Ecto neural progenitor cell (in vitro differentiated cells): ENCODE measurements around the gene ADPRM.

ENCODE experiments used
- DNase-seq: peaks from one replicate; pipeline ENCODE4 v3.0.0-alpha.2; 2018; ENCODE audit warnings: low spot score

The ADPRM gene

GRCh38 chr17:10741416-10742135 lies 44.2 kb downstream of the ADPRM start:
- no peak for DNase-seq

DNA sequence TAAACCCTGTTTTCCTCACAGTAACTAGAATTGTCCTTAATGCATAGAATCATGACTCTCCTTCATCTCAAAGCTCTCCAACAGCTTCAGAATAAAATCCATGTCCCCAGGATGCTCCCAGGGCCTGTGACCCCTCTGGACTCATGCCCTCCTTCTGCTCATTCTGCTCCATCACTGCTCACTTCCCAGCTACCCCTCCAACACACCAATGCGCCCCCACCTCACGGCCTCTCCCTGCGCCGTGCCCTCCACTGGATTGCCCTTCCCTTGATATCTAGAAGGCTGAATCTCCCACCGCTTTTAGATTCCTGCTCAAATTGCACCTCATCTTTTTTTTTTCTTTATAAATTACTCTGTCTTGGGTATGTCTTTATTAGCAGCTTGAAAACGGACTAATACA lies 45.0 kb downstream of the ADPRM start:
- DNase-seq, result no peak

DNA sequence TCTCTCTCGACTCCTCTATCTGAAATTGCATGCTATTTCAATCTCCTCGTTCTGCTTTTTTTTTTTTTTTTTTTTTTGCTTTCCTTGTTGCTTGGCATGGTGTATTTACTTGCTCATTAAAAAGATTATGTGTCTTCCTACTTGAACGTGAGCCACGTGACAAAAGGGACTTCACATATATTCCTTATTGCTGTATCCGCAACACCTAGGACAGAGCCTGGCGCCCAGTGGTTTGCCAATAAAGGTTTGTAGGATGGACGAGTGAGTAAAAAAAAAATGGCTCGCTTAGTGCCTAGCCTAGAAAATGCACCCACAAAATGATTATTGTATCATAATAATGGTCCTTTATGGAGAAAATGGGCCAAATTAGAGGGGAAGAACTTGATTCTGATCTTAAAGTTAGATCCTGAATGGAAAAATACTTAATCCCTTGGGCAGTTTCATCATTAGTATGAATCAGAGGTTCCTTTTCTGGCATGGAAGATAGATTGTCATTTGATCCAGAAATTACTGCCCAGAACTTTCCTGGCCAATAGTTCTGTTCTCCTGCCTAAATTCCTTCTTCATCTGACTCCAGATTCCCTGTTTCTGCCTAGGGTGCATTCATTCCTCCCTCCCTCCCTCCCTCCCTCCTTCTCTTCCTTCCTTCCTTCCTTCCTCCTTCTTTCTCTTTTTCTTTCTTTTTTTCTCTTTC lies 46.1 kb downstream of the ADPRM start:
- DNase-seq, result no peak

DNA sequence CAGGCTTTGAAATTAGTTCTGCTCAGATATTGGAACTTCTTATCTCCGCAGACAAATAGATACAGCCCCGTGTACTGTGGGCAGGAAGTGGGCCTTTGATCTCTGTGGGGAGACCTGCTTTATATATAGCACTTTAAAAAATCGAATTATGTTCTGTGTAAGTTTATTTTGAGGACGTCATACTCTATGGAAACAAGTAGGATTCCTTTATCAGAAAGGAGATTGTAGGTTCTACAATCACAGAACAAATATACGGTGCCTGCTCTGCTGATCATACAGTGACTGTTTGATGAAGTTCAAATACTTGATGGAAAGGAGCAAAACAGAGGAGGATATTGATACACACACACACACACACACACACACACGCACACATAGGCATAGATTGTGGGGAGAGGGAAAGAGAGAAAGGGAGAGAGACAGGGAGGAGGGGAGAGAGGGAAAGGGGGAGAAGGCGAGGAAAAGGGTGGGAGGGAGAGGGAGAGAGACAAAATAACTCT lies 47.2 kb downstream of the ADPRM start:
- no peak for DNase-seq

- no peak for DNase-seq
These were observed 47.8 kb downstream of the ADPRM start for GRCh38 chr17:10745231-10745630.

DNA sequence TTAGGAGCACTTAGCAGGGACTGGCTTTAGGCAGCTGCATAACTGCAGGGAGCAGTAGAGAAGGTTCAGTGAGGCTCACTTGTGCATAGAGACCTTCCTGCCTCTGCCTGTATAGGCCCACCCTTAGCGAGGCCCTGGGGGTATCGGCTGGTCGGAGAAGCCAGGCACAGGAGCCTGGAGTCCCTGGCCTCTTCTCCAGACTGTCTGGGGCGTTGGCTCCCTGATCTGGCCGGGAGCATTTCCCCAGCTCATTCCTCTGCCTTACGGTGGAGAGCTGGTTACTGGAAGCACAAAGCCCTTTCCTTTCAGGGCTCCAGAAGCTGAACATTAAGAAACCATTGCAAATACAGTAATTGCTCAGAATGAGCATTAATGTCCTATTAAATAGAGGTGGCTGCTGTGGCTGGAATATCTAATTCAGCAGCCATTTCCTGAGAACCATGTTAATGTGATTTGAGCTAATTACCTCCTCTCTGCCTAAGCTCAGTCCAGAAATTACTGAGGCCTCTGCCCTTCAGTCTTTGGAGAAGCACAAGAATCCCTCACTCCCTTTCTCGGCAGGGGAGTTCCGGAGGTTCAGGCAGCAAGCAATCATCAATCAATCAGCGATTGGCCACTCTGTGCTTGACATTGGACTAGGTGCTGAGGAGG lies 51.3 kb downstream of the ADPRM start:
- no peak for DNase-seq

DNA sequence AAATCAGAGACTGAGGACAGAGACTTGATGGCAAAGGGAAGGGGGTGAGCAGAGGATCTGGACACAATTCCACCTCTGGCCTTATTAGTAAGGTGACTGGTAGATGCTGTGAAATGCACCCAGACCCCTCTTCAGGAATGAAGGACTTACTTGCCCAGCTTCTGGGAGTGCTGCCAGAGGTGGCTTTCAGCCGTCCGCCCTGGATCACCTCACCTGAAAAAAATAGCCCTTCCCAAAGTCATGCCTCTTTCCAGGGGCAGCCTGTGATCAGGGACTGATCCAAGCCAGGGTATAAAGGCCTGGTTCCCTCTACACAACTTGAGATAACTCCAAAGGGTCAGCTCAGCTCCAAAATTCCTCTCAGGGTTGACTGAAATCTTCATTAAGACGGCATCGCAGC lies 52.8 kb downstream of the ADPRM start:
- no peak for DNase-seq

- DNase-seq, result no peak
These were observed 54.2 kb downstream of the ADPRM start for GRCh38 chr17:10751563-10751962.

DNA sequence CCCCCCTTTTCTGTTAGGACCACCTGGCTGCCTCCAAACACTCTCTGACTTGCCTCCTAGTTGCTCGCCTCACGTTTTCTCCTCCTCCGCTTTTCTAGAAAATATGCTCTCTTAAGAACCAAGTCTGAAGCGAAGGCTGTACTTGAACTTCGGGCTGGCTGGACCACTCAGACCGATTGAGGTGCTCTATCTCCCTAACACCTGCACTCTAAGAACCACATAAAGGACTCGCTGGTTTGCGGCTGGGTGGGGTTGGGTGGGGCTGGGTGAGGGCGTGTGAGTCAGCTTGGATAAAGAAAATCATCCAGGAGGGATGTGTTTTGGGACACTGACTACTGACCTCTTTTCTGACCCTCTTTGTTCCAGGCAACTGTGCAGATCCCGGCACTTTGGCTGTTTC lies 55.3 kb downstream of the ADPRM start:
- no peak for DNase-seq

DNA sequence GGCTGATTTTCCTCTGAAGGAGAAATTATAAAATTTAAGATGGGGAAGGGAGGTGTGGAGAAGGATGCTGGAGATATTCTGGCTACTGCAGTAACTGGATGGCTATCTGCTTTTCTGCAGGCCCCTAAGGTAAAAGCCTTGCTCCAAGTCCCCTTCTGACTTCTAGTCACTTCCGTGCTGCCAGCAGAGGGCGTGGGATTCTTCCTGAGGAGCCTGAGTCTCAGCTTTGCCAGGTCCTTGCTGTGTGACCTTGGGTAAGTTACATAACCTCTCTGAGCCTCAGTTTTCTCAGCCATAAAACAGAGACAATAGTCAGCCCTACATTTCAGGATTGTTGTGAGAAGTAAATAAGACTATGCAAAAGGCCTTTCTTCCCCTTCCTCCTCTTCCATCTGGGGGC lies 56.7 kb downstream of the ADPRM start:
- no peak for DNase-seq

- no peak for DNase-seq
These were observed 57.6 kb downstream of the ADPRM start for GRCh38 chr17:10754861-10755591.

- DNase-seq, result no peak
These were observed 58.3 kb downstream of the ADPRM start for GRCh38 chr17:10755592-10756127.

GRCh38 chr17:10756185-10756584 lies 58.8 kb downstream of the ADPRM start:
- no peak for DNase-seq

- no peak for DNase-seq
These were observed 59.2 kb downstream of the ADPRM start for GRCh38 chr17:10756619-10757018.

DNA sequence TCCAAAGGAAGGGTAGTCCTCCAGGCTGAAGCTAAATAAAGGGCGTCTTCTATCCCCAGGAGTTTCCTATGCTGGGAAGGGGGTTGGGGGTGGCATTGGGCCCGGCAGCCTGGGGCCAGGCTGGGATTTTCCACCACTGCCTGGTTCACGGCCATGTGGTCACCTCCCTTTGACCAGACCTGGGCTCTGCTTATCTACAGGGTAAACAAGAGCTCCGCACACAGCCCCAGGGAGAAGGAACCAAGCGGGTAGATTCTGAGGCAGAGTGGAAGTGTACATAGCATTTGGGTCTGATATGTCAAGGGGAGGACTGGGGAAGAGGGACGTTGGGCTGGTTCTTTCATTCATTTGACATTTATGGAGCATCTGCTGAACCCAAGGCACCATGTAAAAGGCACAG lies 59.7 kb downstream of the ADPRM start:
- DNase-seq, result no peak

GRCh38 chr17:10757647-10758046 lies 60.3 kb downstream of the ADPRM start:
- DNase-seq, result no peak

- no peak for DNase-seq
These were observed 60.7 kb downstream of the ADPRM start for GRCh38 chr17:10758062-10758461.
